ENCODE data around the gene RANGRF. TPM values are rescaled to one million over a fixed set of nuclear protein-coding genes. Genes with fewer than 3 reads are reported as not detected.

The RANGRF gene
- total RNA-seq, 1 donor from 2014 or later = 25.1 TPM

DNA sequence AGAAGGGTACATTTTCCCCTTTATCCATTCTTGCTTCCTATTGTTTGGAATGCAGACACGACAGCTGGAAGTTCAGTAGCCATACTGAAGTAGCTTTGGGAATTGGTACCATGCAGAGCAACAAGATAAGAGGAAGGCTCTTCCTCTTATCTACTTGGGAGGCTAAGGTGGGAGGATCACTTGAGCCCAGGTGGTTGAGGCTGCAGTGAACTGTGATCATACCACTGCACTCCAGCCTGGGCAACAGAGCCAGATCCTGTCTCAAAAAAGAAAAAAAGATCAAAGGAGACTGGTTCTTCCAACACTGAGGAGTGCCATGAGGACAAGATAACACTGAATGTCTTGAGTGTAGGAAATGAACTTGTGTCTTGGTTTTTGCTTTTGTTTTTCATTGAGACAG is 16.0 kb upstream of the RANGRF start:
- peaks cover 15% of the 10 kb centered on the region for H3K36me3 Mint-ChIP-seq
- H3K27ac Mint-ChIP-seq = no peak overlapping the region
- H3K9me3 Mint-ChIP-seq = no peaks in the 10 kb centered on the region
- peaks cover 4% of the 10 kb centered on the region for H3K4me1 Mint-ChIP-seq
- TF ChIP-seq, protein P1, sequence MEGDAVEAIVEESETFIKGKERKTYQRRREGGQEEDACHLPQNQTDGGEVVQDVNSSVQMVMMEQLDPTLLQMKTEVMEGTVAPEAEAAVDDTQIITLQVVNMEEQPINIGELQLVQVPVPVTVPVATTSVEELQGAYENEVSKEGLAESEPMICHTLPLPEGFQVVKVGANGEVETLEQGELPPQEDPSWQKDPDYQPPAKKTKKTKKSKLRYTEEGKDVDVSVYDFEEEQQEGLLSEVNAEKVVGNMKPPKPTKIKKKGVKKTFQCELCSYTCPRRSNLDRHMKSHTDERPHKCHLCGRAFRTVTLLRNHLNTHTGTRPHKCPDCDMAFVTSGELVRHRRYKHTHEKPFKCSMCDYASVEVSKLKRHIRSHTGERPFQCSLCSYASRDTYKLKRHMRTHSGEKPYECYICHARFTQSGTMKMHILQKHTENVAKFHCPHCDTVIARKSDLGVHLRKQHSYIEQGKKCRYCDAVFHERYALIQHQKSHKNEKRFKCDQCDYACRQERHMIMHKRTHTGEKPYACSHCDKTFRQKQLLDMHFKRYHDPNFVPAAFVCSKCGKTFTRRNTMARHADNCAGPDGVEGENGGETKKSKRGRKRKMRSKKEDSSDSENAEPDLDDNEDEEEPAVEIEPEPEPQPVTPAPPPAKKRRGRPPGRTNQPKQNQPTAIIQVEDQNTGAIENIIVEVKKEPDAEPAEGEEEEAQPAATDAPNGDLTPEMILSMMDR (IDR thresholded peaks at IDR 0.05; ENCODE audit: unreplicated experiment) = no peak
- H3K4me3 Mint-ChIP-seq = no peak overlapping the region
- no peak for DNase-seq (ENCODE audit: low spot score in 2 of 2, unreplicated experiment in 2 of 2)
- no peaks in the 10 kb centered on the region for H3K27me3 Mint-ChIP-seq (ENCODE audit: low read depth)

DNA sequence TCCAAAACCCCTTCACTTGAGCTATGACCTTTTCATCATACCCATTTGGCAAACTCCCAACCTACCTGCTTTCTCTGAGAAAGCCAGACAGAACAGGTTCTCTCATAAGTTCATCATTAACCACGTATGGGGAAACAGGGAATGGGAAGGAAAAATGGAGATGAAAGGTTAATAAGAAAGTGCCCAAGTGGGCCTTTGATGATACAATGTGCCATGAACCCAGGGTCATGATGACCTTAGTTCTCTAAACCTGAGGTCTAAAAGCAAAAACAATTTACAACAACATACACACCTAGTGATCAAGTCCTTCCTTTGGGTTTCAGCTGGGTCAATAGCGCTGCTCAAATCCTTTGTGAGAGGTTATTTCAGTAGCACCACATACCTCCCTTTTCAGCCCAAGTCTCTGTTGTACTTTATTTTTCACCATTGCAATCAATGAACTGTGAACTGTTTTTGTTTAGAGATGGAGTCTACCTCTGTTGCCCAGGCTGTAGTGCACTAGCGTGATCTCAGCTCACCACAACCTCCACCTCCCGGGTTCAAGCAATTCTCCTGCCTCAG is 14.5 kb upstream of the RANGRF start:
- H3K4me3 Mint-ChIP-seq = no peak overlapping the region
- H3K4me1 Mint-ChIP-seq = peaks cover 4% of the 10 kb centered on the region
- no peaks in the 10 kb centered on the region for H3K27me3 Mint-ChIP-seq (ENCODE audit: low read depth)
- DNase-seq (ENCODE audit: low spot score in 2 of 2, unreplicated experiment in 2 of 2) = no peak
- TF ChIP-seq, protein P1 (IDR thresholded peaks at IDR 0.05; ENCODE audit: unreplicated experiment) = no peak
- no peak overlapping the region for H3K27ac Mint-ChIP-seq
- H3K9me3 Mint-ChIP-seq = no peaks in the 10 kb centered on the region
- H3K36me3 Mint-ChIP-seq = peaks cover 15% of the 10 kb centered on the region

DNA sequence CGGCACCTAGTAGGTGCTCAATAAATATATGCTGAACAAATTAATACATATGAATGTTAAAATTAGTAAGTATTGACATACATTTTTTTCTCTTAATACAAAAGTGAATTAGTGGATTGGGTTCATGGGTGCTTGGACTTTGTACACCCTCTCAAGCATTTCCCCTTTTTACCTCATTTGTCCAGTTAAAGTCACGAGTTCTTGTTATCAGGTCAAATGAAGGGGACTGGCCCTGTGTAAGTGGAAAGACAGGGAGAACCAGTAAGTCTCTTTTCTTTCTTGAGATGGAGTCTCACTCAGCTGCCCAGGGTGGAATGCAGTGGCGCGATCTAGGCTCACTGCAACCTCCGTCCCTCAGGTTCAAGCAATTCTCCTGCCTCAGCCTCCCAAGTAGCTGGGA is 13.7 kb upstream of the RANGRF start:
- Mint-ChIP-seq H3K36me3 (peaks cover 15% of the 10 kb centered on the region), H3K4me3 (no peak overlapping the region), H3K9me3 (no peaks in the 10 kb centered on the region), H3K27ac (no peak overlapping the region), H3K27me3 (ENCODE audit: low read depth) (no peaks in the 10 kb centered on the region), H3K4me1 (peaks cover 4% of the 10 kb centered on the region)
- no peak for DNase-seq (ENCODE audit: low spot score in 2 of 2, unreplicated experiment in 2 of 2)
- TF ChIP-seq, protein P1 (IDR thresholded peaks at IDR 0.05; ENCODE audit: unreplicated experiment) = no peak

DNA sequence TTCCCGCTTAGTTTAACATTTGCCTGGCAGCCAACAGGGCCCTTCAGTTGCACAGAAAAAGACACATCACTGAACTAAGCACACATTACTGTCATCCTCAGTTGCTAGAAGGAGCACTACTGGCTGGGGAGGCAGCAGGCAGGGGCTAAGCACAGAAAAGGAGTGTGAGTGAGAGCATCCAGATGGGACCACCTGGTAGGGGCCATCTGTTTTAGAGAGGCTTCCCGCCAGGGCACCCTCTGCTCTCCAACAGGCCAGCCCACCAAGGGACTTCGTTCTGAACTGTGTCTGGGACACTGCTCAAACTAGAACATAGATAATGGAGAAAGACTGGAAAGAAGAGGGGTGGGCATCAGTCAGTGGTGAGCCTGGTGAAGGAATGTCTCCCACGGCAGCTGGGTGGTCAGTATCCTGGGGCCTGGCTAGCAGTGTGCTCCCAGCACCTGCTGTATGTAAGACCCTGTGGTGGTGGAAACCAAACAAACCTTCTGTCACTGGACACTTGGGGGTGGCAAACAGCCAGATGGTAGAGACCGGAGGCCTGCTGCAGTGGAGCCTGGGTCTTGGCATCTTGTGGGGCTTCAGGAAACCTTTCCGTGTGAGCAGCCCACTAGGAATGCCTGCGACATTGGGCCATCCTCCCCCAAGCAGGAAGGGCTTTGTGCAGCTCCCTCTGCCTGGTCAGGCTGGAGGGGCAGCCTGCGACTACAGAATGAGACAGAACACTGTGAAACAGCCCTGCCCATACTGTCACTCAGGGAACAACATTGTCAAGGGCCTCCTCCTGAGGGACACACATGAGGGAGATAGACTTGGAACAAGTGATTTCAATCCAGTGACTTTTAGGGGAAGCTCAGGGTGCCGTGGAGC is 12.8 kb upstream of the RANGRF start:
- no peak for DNase-seq (ENCODE audit: low spot score in 2 of 2, unreplicated experiment in 2 of 2)
- H3K36me3 Mint-ChIP-seq = peaks cover 13% of the 10 kb centered on the region
- H3K9me3 Mint-ChIP-seq = no peaks in the 10 kb centered on the region
- H3K4me1 Mint-ChIP-seq = peaks cover 4% of the 10 kb centered on the region
- no peak overlapping the region for H3K4me3 Mint-ChIP-seq
- H3K27ac Mint-ChIP-seq = no peak overlapping the region
- H3K27me3 Mint-ChIP-seq (ENCODE audit: low read depth) = no peaks in the 10 kb centered on the region
- TF ChIP-seq, protein P1 (IDR thresholded peaks at IDR 0.05; ENCODE audit: unreplicated experiment) = no peak

DNA sequence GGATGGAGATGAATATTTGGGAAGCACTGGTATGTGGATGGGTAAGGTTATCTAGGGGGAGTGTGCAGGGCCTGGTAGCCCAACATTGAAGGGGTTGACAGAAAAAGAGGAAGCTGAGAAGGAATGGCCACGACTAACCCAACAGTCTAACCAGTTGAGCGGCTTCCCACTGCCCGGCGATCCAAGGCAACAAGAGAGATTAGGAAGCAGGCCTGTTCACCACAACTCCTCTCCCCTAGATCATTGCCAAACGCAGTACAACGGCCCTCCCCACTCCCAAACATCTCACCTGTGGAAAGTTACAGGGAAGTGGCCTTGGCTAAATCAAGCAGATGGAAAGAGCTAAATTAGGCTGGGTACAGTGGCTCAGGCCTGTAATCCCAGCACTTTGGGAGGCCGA is 11.2 kb upstream of the RANGRF start:
- Mint-ChIP-seq H3K27me3 (ENCODE audit: low read depth) (no peaks in the 10 kb centered on the region), H3K36me3 (peaks cover 4% of the 10 kb centered on the region), H3K4me3 (no peak overlapping the region), H3K4me1 (peaks cover 4% of the 10 kb centered on the region), H3K9me3 (no peaks in the 10 kb centered on the region), H3K27ac (no peak overlapping the region)
- TF ChIP-seq, protein P1 (IDR thresholded peaks at IDR 0.05; ENCODE audit: unreplicated experiment) = no peak
- DNase-seq (ENCODE audit: low spot score in 2 of 2, unreplicated experiment in 2 of 2) = no peak

Measured in mesothelial cell of epicardium (in vitro differentiated cells).